ENCODE measurements around the gene CDSN. TPM values are rescaled to one million over a fixed set of nuclear protein-coding genes. Genes with fewer than 3 reads are reported as not detected.
"Not testable (repeated sequence)": the region's sequence is repeated elsewhere in the genome, so short reads cannot be mapped to it uniquely, and the experiment has no call there.

The CDSN gene
- total RNA-seq, 1 experiment from 2014 or later: not detected

DNA sequence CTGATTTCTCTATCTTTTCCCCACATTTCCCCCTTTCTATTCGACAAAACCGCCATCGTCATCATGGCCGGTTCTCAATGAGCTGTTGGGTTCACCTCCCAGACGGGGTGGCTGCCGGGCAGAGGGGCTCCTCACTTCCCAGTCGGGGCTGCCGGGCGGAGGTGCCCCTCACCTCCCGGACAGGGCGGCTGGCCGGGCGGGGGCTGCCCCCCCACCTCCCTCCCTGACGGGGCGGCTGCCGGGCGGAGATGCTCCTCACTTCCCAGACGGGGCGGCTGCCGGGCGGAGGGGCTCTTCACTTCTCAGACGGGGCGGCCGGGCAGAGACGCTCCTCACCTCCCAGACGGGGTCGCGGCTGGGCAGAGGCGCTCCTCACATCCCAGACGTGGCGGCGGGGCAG is 53.2 kb downstream of the CDSN start:
- in situ Hi-C loops (cut with HindIII; ENCODE audit: low sequenced_read_pairs): not testable (repeated sequence)

GRCh38 chr6:31065556-31065955 is 54.7 kb downstream of the CDSN start:
- no peak for DNase-seq (ENCODE audit: low spot score)
- in situ Hi-C loops (cut with HindIII; ENCODE audit: low sequenced_read_pairs): no loop called here

More for the DNA sequence above, 53.2 kb downstream of the CDSN start:
- DNase-seq (ENCODE audit: low spot score): not testable (repeated sequence)

Other genes starting within 250 kb of the CDSN start
- 131 and 141 TPM in 2 replicates for gene DDR1, start 235.9 kb downstream of the CDSN start, total RNA-seq (2014; rRNA removed; shearing (Covaris generic))
- 46.2 and 51.9 TPM in 2 replicates for gene GTF2H4, start 212.2 kb downstream of the CDSN start, total RNA-seq (2014; rRNA removed; shearing (Covaris generic))
- gene VARS2, start 206.2 kb downstream of the CDSN start, total RNA-seq (2014; rRNA removed; shearing (Covaris generic)): 74.5 and 105 TPM in 2 replicates
- not detected in 2 replicates for gene SFTA2, start 188.3 kb downstream of the CDSN start, total RNA-seq (2014; rRNA removed; shearing (Covaris generic))
- not detected in 2 replicates for gene MUCL3, start 179.5 kb downstream of the CDSN start, total RNA-seq (2014; rRNA removed; shearing (Covaris generic))
- gene MUC21, start 136.7 kb downstream of the CDSN start, total RNA-seq (2014; rRNA removed; shearing (Covaris generic)): not detected in 2 replicates
- not detected in 2 replicates for gene MUC22, start 110.0 kb downstream of the CDSN start, total RNA-seq (2014; rRNA removed; shearing (Covaris generic))
- gene C6orf15, start 7.9 kb downstream of the CDSN start, total RNA-seq (2014; rRNA removed; shearing (Covaris generic)): not detected in 2 replicates
- not detected in 2 replicates for gene PSORS1C1, start 5.6 kb downstream of the CDSN start, total RNA-seq (2014; rRNA removed; shearing (Covaris generic))
- not detected in 2 replicates for gene PSORS1C2, start 18.6 kb upstream of the CDSN start, total RNA-seq (2014; rRNA removed; shearing (Covaris generic))
- gene CCHCR1, start 37.4 kb upstream of the CDSN start, total RNA-seq (2014; rRNA removed; shearing (Covaris generic)): 33.6 and 37.5 TPM in 2 replicates
- 16.1 and 19.4 TPM in 2 replicates for gene TCF19, start 38.1 kb upstream of the CDSN start, total RNA-seq (2014; rRNA removed; shearing (Covaris generic))
- gene POU5F1, start 50.2 kb upstream of the CDSN start, total RNA-seq (2014; rRNA removed; shearing (Covaris generic)): 0.18 TPM in 1 of 2 replicates, not detected in the other
- gene HLA-C, start 151.6 kb upstream of the CDSN start, total RNA-seq (2014; rRNA removed; shearing (Covaris generic)): 45.5 and 52.0 TPM in 2 replicates
- 9.0 and 25.4 TPM in 2 replicates for gene HLA-B, start 236.7 kb upstream of the CDSN start, total RNA-seq (2014; rRNA removed; shearing (Covaris generic))

Data from G401 (cell line).